Measurements from ENCODE around the gene EP300.

- TF ChIP-seq, protein P1, sequence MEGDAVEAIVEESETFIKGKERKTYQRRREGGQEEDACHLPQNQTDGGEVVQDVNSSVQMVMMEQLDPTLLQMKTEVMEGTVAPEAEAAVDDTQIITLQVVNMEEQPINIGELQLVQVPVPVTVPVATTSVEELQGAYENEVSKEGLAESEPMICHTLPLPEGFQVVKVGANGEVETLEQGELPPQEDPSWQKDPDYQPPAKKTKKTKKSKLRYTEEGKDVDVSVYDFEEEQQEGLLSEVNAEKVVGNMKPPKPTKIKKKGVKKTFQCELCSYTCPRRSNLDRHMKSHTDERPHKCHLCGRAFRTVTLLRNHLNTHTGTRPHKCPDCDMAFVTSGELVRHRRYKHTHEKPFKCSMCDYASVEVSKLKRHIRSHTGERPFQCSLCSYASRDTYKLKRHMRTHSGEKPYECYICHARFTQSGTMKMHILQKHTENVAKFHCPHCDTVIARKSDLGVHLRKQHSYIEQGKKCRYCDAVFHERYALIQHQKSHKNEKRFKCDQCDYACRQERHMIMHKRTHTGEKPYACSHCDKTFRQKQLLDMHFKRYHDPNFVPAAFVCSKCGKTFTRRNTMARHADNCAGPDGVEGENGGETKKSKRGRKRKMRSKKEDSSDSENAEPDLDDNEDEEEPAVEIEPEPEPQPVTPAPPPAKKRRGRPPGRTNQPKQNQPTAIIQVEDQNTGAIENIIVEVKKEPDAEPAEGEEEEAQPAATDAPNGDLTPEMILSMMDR (conservative IDR thresholded peaks at IDR 0.05; ENCODE audit: low read depth, low read length) = no peak
- TF ChIP-seq EZH2 (IDR thresholded peaks at IDR 0.05; ENCODE audit: low read length, unreplicated experiment) = no peak
Measured at GRCh38 chr22:41169157-41169556, 76.8 kb downstream of the EP300 start.
